GM23248 (cell line): Measurements from ENCODE around the gene CCDC85C. TPM values are rescaled to one million over a fixed set of nuclear protein-coding genes. Genes with fewer than 3 reads are reported as not detected.

Experiments
- DNase-seq: peaks from one replicate; pipeline ENCODE4 v3.0.0-alpha.2; 2015
- H2AFZ ChIP-seq: fragments of 200-600 bp; sonication (generic); 2 replicates; pipeline ENCODE4 v1.6.1; 2016; ENCODE audit warnings: antibody characterized with exemption
- H3F3A ChIP-seq: fragments of 200-600 bp; sonication (generic); 2 replicates; pipeline ENCODE4 v1.6.1; 2016; ENCODE audit warnings: mild to moderate bottlenecking, antibody characterized with exemption, mixed run types; ENCODE audit not compliant: insufficient read depth
- H3K27ac ChIP-seq: fragments of 200-600 bp; sonication (generic); 2 replicates; pipeline ENCODE4 v1.5.1; 2016; ENCODE audit warnings: mild to moderate bottlenecking
- H3K27me3 ChIP-seq: fragments of 200-600 bp; sonication (generic); replicated peaks from 2 replicates; pipeline ENCODE4 v1.6.1; 2016; ENCODE audit warnings: mild to moderate bottlenecking; ENCODE audit not compliant: insufficient read depth
- H3K36me3 ChIP-seq: fragments of 200-600 bp; sonication (generic); 2 replicates; pipeline ENCODE4 v1.6.1; 2016; ENCODE audit warnings: low read depth, mild to moderate bottlenecking
- H3K4me1 ChIP-seq: fragments of 200-600 bp; sonication (generic); 2 replicates; pipeline ENCODE4 v1.6.1; 2016; ENCODE audit warnings: mild to moderate bottlenecking; ENCODE audit not compliant: insufficient read depth
- H3K4me2 ChIP-seq: fragments of 200-600 bp; sonication (generic); one replicate; pipeline ENCODE4 v1.6.1; 2016; ENCODE audit warnings: mild to moderate bottlenecking; ENCODE audit not compliant: unreplicated experiment
- H3K4me3 ChIP-seq: fragments of 200-600 bp; sonication (generic); 2 replicates; pipeline ENCODE4 v1.5.1; 2016; ENCODE audit warnings: mild to moderate bottlenecking
- H3K79me2 ChIP-seq: fragments of 200-600 bp; sonication (generic); 2 replicates; pipeline ENCODE4 v1.6.1; 2016; ENCODE audit warnings: mild to moderate bottlenecking; ENCODE audit not compliant: insufficient read depth
- H3K9ac ChIP-seq: fragments of 200-600 bp; sonication (generic); 2 replicates; pipeline ENCODE4 v1.6.1; 2016; ENCODE audit warnings: mild to moderate bottlenecking
- H3K9me2 ChIP-seq: fragments of 200-600 bp; sonication (generic); 2 replicates; pipeline ENCODE4 v1.6.1; 2016; ENCODE audit warnings: mixed run types, mild to moderate bottlenecking, moderate library complexity; ENCODE audit not compliant: insufficient read depth
- H3K9me3 ChIP-seq: fragments of 200-600 bp; sonication (generic); one replicate; pipeline ENCODE4 v1.6.1; 2017; ENCODE audit warnings: low read depth
- H4K20me1 ChIP-seq: fragments of 200-600 bp; sonication (generic); 2 replicates; pipeline ENCODE4 v1.6.0; 2016; ENCODE audit not compliant: insufficient read depth
- EZH2 ChIP-seq: fragments of 200-600 bp; sonication (generic); IDR thresholded peaks from 2 replicates; pipeline ENCODE4 v1.6.1; 2018; ENCODE audit warnings: antibody characterized with exemption, mild to moderate bottlenecking; ENCODE audit not compliant: insufficient read depth, poor library complexity, severe bottlenecking
- EZH2phosphoT487 ChIP-seq: fragments of 200-600 bp; sonication (generic); IDR thresholded peaks from 2 replicates; pipeline ENCODE4 v1.6.1; 2018; ENCODE audit warnings: antibody characterized with exemption, moderate library complexity, mild to moderate bottlenecking, low read depth; ENCODE audit not compliant: insufficient read depth
- WGBS, 2 experiments: methylation state at CpG; one replicate each; pipeline ENCODE4 v1.1.6; 2015 to 2017; ENCODE audit warnings: low lambda C conversion rate in 2 of 2, low coverage in 1 of 2; ENCODE audit errors: missing lambda C conversion rate in 2 of 2; 5-methylcytosine and 5-hydroxymethylcytosine counted together
- in situ Hi-C: fragments of 300-500 bp; cut with MboI; formaldehyde crosslinking; loops from 2 replicates; pipeline ENCODE4 v1.15.0; 2020
- polyA plus RNA-seq: library from polyadenylated mRNA; unstranded; fragments of >200 nt; fragmentation: Nextera tagmentation; extraction: Ambion mirVana; gene quantifications from 2 replicates; pipeline ENCODE4 v1.2.1, GENCODE V29; 2016
- total RNA-seq: library from RNA; depleted of rRNA; stranded (reverse); fragments of >200 nt; shearing (Covaris generic); gene quantifications from 2 replicates; pipeline ENCODE4 v1.2.3, GENCODE V29; 2014

The CCDC85C gene
- total and polyA plus RNA-seq, 2 experiments from 2014 or later = 0.68 to 11.0 TPM

- H3K36me3 ChIP-seq = no peaks in the 10 kb centered on the region
- no peak overlapping the region for H3K4me2 ChIP-seq
- in situ Hi-C loops = no loop called here
- DNase-seq = peak; percentile 57
- H3K4me1 ChIP-seq = peaks cover 18% of the 10 kb centered on the region
- H3K27ac ChIP-seq = no peak overlapping the region
- H3K79me2 ChIP-seq = no peaks in the 10 kb centered on the region
- no peaks in the 10 kb centered on the region for H3F3A ChIP-seq
- H3K9me3 ChIP-seq = no peaks in the 10 kb centered on the region
- no peaks in the 10 kb centered on the region for H4K20me1 ChIP-seq
- no peak overlapping the region for H3K4me3 ChIP-seq
- H3K9ac ChIP-seq = no peak overlapping the region
- WGBS, 2 experiments = 23 to 32% methylated on average over 18 of the region's 21 CpGs
- H2AFZ ChIP-seq = no peak overlapping the region
- H3K9me2 ChIP-seq = no peaks in the 10 kb centered on the region
- no peaks in the 10 kb centered on the region for H3K27me3 ChIP-seq
- TF ChIP-seq EZH2 (no peak), EZH2phosphoT487 (no peak)
Measured at GRCh38 chr14:99518441-99519346, 85.3 kb downstream of the CCDC85C start.

- no peak for DNase-seq
- no peak overlapping the region for H2AFZ ChIP-seq
- H3K4me3 ChIP-seq = no peak overlapping the region
- WGBS, 2 experiments = 49 to 55% methylated on average over 13 to 16 of the region's 16 CpGs
- H3K9ac ChIP-seq = no peak overlapping the region
- H3K9me2 ChIP-seq = no peaks in the 10 kb centered on the region
- H3K9me3 ChIP-seq = no peaks in the 10 kb centered on the region
- H3K79me2 ChIP-seq = no peaks in the 10 kb centered on the region
- no peaks in the 10 kb centered on the region for H3K27me3 ChIP-seq
- H4K20me1 ChIP-seq = no peaks in the 10 kb centered on the region
- H3K36me3 ChIP-seq = no peaks in the 10 kb centered on the region
- TF ChIP-seq EZH2 = no peak
- no peak for TF ChIP-seq EZH2phosphoT487
- H3K4me2 ChIP-seq = no peak overlapping the region
- H3F3A ChIP-seq = no peaks in the 10 kb centered on the region
- peaks cover 9% of the 10 kb centered on the region for H3K4me1 ChIP-seq
- no peak overlapping the region for H3K27ac ChIP-seq
- in situ Hi-C loops = no loop called here
Measured at GRCh38 chr14:99517643-99518381, 86.2 kb downstream of the CCDC85C start.

- H2AFZ ChIP-seq = no peak overlapping the region
- H3K9me2 ChIP-seq = no peaks in the 10 kb centered on the region
- H4K20me1 ChIP-seq = no peaks in the 10 kb centered on the region
- H3K9ac ChIP-seq = no peak overlapping the region
- no peaks in the 10 kb centered on the region for H3K79me2 ChIP-seq
- 0 out of 2 replicates have a peak, but pooled peaks cover 3% of the 10 kb centered on the region for H3K36me3 ChIP-seq
- H3K27me3 ChIP-seq = no peaks in the 10 kb centered on the region
- no peak for DNase-seq
- TF ChIP-seq EZH2 (no peak), EZH2phosphoT487 (no peak)
- H3K4me1 ChIP-seq = peaks cover 2% of the 10 kb centered on the region
- H3F3A ChIP-seq = 0 out of 2 replicates have a peak, but pooled peaks cover 4% of the 10 kb centered on the region
- no peaks in the 10 kb centered on the region for H3K9me3 ChIP-seq
- no peak overlapping the region for H3K4me2 ChIP-seq
- in situ Hi-C loops = no loop called here
- H3K4me3 ChIP-seq = no peak overlapping the region
- no peak overlapping the region for H3K27ac ChIP-seq
- 83 to 85% methylated on average over 14 of the region's 14 CpGs for WGBS, 2 experiments
Measured at GRCh38 chr14:99516871-99517642, 87.0 kb downstream of the CCDC85C start.

GRCh38 chr14:99516156-99516870 lies 87.7 kb downstream of the CCDC85C start:
- WGBS, 2 experiments = 61 to 63% methylated on average over 22 to 24 of the region's 24 CpGs
- Histone ChIP-seq H3K79me2 (no peaks in the 10 kb centered on the region), H3K9me3 (no peaks in the 10 kb centered on the region), H2AFZ (no peak overlapping the region), H3K9ac (no peak overlapping the region), H3K4me1 (peaks cover 8% of the 10 kb centered on the region), H4K20me1 (no peaks in the 10 kb centered on the region), H3K27ac (no peak overlapping the region), H3F3A (peaks cover 6% of the 10 kb centered on the region; the same call in 1 of the 2 replicates), H3K9me2 (no peaks in the 10 kb centered on the region), H3K4me2 (no peak overlapping the region), H3K4me3 (no peak overlapping the region), H3K27me3 (no peaks in the 10 kb centered on the region), H3K36me3 (0 out of 2 replicates have a peak, but pooled peaks cover 3% of the 10 kb centered on the region)
- in situ Hi-C loops = no loop called here
- no peak for TF ChIP-seq EZH2phosphoT487
- no peak for TF ChIP-seq EZH2
- DNase-seq = no peak
